Activated CD4-positive, CD25-positive, alpha-beta regulatory T cell treated with anti-CD3 and anti-CD28 coated beads, Interleukin-2, amount 50 U/mL, for 24 hours (primary cell): ENCODE results near the gene ZC3H18.

Experiments used
- ATAC-seq, 2 donors: fragments of 150-1000 bp; cut with Tn5 transposase; one replicate each; pipeline ENCODE4 v1.10.0; 2021; ENCODE audit warnings: mild to moderate bottlenecking in 1 of 2, moderate library complexity in 1 of 2

The ZC3H18 gene

DNA sequence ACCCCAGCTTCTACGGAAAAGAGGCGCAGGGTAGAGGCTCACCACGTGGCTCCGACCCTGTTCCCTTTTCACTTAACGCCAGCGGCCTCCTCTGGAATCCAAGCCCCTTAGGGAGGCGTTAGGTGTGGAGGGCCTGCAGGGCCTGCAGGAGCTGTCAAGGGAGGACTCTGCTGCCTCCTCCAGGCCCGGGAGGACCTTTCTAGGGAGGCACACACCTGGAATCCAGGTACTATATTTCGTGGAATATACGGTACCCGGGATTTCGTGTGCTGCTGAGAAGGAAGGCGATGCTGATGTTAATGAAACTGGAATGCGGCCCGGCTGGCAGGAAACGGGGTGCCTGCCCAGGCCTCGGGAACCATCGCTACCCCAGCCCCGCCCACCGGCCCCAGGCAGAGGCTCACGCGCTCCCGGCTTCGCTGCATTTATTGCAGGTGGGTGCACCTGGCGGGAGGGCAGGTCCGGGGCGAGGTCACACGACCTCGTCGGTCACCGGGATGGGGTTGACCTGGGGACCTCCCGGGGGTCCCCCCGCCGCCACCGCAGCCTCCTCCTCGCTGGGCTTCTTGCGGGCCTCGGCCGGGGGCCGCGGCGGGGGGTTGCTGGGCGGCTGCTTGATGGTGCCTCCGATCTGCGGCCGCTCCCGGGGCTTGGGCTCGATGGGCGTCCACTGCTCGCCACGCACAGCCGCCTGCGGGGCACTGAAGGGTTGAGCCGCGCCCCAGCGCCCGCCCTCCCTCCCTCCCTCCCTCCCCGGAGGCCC, 72.9 kb downstream of the ZC3H18 start:
- ATAC-seq, result no peak

- no peak for ATAC-seq
Observed at GRCh38 chr16:88643644-88643932, 73.4 kb downstream of the ZC3H18 start.

DNA sequence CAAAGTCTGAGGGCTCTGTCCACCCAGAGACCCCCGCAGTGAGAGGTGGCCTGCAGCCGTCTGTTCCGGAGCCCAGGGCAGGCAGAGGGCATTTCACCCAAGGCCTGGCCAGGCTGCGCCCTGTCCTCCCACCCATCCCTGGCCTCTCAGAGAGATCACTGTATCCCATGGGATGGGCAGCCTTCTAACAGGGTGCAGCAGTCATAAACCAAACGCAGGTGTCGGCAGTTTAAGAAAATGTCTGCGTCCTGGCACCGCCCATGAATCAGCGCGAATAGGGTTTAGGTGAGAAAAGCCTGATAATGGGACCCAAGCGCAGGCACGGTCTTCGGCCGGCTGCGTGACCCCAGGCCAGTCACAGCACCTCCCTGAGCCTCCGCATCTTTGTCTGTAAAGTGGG, 75.3 kb downstream of the ZC3H18 start:
- ATAC-seq, result no peak

- no peak for ATAC-seq
Observed at GRCh38 chr16:88645941-88646340, 75.7 kb downstream of the ZC3H18 start.

DNA sequence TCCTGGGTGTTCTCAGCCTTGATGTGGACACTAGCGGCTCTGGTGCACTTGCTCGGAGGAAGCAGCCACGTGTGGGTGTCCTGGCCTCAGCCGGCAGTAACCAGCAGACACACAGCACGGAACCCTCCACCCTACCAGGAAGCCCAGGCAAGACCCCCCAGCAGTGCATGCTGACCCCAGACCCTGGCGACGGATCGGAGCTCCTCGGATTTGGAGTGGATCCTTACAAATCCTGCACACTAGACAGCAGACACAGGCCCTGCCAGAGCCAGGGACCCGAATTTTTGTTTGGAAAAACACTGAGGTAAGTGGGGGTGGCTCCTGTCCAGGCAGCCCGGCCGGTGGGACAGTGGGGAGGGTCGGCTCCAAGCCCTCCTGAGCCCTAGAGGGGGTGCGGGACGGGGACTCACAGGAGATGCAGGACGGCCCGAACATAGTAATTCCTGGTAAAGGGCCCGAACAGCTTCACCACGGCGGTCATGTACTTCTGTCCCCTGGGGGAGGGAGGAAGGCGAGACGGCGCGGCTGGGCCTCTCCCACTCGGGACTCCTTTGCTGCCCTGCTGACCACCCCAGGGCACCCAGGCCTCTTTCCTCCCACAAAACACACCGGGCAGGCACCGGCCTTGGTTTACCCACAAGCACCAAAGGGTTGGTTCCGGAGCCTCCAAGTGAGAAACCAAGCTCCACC, 76.3 kb downstream of the ZC3H18 start:
- ATAC-seq, result no peak

DNA sequence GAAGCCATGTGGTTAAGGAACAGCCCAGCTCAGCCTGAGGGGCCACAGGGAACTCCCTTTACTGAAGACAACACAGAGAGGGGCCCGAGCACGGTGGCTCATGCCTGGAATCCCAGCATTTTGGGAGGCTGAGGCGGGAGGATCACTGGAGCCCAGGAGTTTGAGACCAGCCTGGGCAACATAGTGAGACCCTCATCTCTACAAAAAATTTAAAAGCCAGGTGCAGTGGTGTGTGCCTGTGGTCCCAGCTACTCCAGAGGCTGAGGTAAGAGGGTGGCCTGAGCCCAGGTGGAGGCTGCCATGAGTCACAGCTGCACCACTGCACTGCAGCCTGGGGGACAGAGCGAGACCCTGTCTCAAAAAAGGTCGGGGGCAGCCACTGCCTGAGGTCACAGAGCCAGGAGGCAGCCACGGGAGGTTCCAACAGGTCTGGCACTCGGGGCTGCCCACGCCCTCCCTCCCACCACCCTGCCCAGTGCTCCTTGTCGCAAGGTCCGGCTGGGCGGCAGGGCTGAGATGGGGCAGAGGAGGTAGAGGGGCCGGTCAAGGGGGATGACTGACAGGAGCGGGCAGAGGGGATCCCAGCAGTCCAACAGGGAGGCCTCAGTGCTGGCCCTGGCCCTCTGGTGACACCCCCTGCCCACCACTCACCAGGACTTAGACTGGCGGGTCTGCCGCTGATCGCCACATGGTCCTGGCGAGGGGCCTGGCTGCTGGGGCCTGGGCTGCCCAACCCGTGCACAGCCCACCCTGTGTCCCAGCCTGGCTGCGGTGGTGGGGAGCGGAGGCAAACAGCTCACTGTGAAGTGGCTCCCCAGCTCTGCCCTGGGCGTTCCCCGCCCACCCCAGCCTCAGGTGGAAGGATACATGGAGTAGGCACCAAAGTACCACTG, 77.2 kb downstream of the ZC3H18 start:
- no peak for ATAC-seq

DNA sequence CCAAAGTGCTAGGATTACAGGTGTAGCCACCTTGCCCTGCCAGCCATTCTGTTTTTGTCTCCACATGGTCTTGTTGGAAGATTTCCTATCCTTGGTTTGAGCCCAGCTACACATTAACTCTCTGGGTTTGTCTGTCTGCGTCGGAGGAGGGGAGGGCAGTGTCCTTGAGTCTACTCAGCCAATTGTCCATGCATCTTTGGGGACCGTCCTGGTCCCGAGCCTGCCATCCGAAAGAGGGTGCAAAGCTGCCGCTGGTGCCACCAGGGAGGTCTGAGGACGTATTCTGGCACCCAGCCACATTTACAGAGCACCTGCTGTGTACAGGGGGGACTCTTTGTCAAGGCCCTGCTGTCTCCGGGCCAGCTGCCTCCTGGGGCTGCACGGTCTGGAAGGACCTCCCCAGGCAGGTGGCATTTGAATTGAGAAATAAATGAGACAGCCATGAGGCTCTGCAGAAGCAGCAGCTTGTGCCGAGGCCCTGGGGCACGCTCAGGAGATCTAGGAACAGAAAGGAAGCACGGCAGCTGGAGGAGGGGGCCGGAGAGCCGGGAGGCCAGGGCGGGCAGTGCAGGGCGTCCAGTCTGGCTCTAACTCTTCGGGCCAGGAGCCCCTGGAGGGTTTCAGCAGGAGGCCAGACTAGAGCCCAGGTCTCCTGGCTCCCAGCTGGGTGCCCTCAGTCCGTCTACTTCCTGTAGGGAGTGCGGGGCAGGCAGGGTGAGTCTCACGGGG, 79.2 kb downstream of the ZC3H18 start:
- ATAC-seq, result no peak

- no peak for ATAC-seq
Observed at GRCh38 chr16:88649924-88650748, 79.9 kb downstream of the ZC3H18 start.

- ATAC-seq, result peak; percentile 89
Observed at GRCh38 chr16:88650749-88651275, 80.6 kb downstream of the ZC3H18 start, which contains the start of gene CYBA. TSS of gene CYBA (minus strand) at chr16:88651053. CDS start at chr16:88651013, 40 bp downstream.

GRCh38 chr16:88651276-88651988, 81.2 kb downstream of the ZC3H18 start:
- peak; percentile 87 to 88 for ATAC-seq

DNA sequence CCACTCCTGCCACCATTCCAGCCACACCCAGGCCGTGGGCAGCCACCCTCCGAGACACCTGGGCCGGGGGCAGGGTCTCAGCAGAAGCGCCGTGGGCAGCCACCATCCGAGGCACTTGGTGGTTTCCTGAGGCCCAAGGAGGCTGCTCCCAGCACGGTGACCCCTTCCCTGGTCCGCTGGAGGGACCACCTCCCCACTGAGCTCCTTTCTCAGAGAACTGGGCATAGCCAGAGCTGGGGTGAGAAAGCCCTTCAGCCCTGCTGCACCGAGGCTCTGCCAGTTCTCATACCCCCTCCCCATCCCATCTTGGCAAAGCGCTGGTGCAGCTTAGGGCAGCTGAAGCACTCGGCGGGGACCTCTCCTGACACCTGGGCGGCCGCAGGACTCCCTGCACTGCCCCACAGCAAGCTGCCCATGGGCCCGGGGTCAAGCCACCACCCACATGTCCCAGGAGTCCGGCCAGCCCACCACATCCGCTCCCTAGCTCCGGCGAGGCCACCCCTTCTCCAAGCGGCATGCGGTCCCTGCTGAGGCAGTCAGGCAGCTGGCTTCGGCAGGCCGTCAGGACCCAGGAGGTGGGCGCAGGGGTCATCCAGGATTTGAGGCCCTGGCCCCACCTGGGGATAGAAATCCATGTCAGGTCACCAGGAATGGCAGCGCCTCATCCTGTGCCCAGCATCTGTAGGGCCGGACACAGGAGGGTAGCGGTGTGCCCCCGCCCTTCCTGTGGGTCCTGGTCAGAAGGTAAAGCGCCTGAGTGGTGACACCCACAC, 82.0 kb downstream of the ZC3H18 start:
- ATAC-seq, result no peak

GRCh38 chr16:88652762-88653063, 82.5 kb downstream of the ZC3H18 start:
- no peak for ATAC-seq

DNA sequence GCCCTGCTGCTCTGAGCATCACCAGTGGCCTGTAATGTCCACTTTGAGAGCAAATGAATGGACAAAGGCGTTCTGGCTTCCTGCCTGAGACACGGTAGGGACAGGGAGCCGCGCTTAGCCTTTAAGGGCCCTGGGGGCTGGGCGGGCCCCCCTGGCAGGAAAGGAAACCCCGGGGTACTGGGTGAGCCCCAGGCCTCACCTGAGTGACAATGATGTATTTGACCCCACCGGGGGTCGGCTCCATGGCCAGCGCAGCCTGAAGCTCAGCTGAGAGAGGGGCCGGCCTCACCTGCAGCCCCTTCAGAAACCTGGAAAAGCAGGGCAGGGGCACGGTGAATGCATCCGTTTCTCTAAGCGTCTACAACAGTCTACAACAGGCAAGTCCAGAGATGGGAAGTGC, 82.9 kb downstream of the ZC3H18 start:
- ATAC-seq, result no peak

GRCh38 chr16:88653596-88654362, 83.6 kb downstream of the ZC3H18 start:
- ATAC-seq, result no peak

DNA sequence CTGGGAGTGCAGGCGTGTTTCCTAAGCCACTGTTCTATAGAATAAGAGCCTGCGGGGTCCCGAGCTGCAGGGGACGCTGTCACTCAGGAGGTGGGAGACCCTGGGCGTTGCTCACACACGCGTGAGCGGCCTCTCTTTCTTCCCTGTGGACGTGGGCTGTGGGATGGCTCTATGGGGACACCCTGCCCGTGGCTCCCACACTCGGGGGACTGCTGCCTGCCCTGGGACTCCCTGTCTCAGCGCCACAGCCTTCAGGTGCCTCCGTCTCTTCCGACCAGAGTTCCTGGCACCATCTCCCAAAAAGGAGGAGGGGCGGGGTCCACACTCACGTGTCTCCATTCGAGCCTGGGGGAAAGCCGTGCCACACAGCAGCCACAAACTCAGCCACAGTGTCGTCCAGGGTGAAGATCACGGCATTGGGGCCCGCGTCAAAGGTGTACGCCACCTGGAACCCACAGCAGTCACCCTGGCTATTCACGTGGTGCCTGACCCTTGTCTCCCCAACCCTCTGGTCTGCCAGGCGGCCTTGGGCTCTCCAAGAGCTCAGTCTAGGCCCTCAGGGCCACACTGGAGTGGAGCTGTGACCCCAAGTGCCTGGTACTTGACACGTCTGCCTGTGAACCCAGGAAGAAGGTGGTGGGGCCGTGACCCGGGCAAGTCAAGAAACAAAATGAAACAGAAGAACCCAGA, 84.3 kb downstream of the ZC3H18 start:
- no peak for ATAC-seq

GRCh38 chr16:88655053-88655732, 85.0 kb downstream of the ZC3H18 start:
- no peak for ATAC-seq

- no peak for ATAC-seq
Observed at GRCh38 chr16:88655733-88656281, 85.6 kb downstream of the ZC3H18 start.
